Bronchial epithelial cell (primary cell): ENCODE measurements around the gene THRA. TPM values are rescaled to one million over a fixed set of nuclear protein-coding genes. Genes with fewer than 3 reads are reported as not detected.

Experiments
- DNase-seq: peaks from one replicate; pipeline ENCODE4 v3.0.0-alpha.2; 2010; ENCODE audit warnings: low read depth
- FAIRE-seq: peaks from 2 replicates; lab custom pipeline; 2011; peaks lifted over from hg19 to GRCh38; lab: Jason Lieb, UNC
- H3K27me3 ChIP-seq: 2 replicates; pipeline ENCODE4 v1.5.1; 2011; ENCODE audit warnings: low read length; ENCODE audit not compliant: control insufficient read depth, insufficient read depth
- H3K36me3 ChIP-seq: 2 replicates; pipeline ENCODE4 v1.5.1; 2011; ENCODE audit warnings: low read length; ENCODE audit not compliant: control insufficient read depth, insufficient read depth
- H3K4me3 ChIP-seq: 2 replicates; pipeline ENCODE4 v1.5.1; 2011; ENCODE audit warnings: mild to moderate bottlenecking, low read depth, low read length, control low read depth
- total RNA-seq: library from RNA; depleted of rRNA; stranded (reverse); fragments of >200 nt; gene quantifications from 2 replicates; pipeline ENCODE4 v1.2.1, GENCODE V29; 2014
- TF ChIP-seq, protein P1 (sequence below): IDR thresholded peaks from 2 replicates; pipeline ENCODE4 v1.5.1; 2011; ENCODE audit warnings: mild to moderate bottlenecking, moderate library complexity, low read length, control low read depth, inconsistent platforms; ENCODE audit not compliant: insufficient read depth, severe bottlenecking

THRA gene
- total RNA-seq, 1 donor from 2014 or later = 5.8 TPM

DNA sequence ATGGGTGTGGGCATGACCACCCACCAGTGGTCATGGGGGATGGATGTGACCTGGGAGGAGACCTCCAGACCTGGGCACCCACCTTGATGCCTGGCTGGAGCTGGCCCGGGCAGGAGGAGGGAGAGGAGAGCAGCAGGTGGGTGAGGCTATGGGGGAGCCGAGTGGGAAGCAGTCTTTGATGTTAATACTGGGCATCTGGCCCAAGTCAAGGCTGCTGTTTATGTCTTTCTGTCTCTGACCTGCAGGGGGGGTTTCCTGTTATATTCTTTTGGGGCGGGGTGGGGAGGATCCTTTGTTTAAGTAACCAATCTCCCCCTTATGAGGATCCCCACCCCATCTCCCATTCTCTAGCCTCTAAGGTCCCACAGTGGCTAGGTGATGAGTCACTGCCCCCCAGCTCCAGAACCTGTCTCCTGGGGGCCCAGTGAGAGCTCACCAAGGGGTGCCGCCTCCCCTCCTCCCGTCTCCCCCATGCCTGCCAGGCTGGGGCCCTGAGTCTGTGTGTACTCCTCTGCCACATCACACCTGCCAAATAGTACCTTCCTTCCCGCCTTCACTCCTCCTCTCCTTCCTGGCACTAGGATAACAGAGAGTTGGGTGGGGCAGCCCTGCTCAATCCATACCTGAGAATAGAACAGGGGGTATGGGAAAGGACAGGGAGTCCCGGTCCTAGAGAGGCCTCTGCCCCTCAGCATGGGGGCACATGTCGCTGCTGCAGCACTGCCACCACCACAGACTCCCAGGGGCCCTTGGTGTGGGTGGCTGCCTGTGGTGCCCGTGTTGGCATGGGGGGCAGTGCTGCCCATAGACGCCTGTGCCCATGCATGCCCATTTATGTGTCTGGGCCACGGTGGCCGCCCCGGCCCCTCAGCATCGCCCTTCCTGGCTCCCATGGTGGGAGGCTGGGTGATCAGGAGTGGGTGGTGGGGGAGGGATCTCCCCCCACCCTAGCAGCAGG lies 7.3 kb downstream of the THRA start:
- H3K4me3 ChIP-seq = no peak overlapping the region

DNA sequence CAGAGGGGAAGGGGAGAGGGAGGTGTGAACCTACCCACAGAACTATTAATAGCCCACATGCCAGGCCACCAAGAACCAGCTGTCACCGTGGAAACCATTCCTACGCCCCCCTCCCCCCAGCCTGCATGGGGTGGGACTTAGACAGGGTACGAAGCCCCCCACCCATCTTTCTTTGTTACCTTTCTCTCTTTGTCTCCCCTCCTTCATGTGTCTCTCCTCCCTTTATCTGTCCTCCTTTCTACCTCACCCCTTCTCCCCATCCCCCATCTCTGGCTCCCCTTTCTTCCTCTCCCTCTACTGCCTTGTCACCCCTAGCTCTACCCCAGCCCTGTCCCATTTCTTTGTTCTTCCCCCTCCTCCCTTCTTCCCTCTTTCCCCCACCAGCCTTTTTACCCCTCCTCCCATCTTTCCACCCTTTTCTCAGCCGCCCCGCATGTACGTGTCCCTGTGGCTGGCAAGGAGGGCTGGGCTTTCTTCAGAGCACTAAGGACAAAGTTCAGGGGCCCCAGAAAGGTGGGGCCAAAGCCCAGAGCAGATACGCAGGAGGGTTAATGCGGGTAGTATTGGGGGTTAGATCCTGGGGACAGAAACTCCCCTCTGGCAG lies 8.0 kb downstream of the THRA start:
- no peak overlapping the region for H3K4me3 ChIP-seq
- TF ChIP-seq, protein P1, sequence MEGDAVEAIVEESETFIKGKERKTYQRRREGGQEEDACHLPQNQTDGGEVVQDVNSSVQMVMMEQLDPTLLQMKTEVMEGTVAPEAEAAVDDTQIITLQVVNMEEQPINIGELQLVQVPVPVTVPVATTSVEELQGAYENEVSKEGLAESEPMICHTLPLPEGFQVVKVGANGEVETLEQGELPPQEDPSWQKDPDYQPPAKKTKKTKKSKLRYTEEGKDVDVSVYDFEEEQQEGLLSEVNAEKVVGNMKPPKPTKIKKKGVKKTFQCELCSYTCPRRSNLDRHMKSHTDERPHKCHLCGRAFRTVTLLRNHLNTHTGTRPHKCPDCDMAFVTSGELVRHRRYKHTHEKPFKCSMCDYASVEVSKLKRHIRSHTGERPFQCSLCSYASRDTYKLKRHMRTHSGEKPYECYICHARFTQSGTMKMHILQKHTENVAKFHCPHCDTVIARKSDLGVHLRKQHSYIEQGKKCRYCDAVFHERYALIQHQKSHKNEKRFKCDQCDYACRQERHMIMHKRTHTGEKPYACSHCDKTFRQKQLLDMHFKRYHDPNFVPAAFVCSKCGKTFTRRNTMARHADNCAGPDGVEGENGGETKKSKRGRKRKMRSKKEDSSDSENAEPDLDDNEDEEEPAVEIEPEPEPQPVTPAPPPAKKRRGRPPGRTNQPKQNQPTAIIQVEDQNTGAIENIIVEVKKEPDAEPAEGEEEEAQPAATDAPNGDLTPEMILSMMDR = no peak
- FAIRE-seq (no peak), DNase-seq (no peak)
- H3K36me3 ChIP-seq = no peaks in the 10 kb centered on the region
- H3K27me3 ChIP-seq = peaks cover 2% of the 10 kb centered on the region

More for the DNA sequence above, 7.3 kb downstream of the THRA start:
- TF ChIP-seq, protein P1 = peak; percentile 26
- FAIRE-seq (no peak), DNase-seq (no peak)
- H3K36me3 ChIP-seq = no peaks in the 10 kb centered on the region
- peaks cover 2% of the 10 kb centered on the region for H3K27me3 ChIP-seq

GRCh38 chr17:40071313-40072039 lies 8.7 kb downstream of the THRA start:
- peaks cover 2% of the 10 kb centered on the region for H3K27me3 ChIP-seq
- DNase-seq (no peak), FAIRE-seq (no peak)
- H3K36me3 ChIP-seq = no peaks in the 10 kb centered on the region
- no peak overlapping the region for H3K4me3 ChIP-seq
- TF ChIP-seq, protein P1 = no peak

GRCh38 chr17:40072040-40072734 lies 9.4 kb downstream of the THRA start:
- DNase-seq (no peak), FAIRE-seq (no peak)
- TF ChIP-seq, protein P1 = no peak
- Histone ChIP-seq H3K4me3 (no peak overlapping the region), H3K36me3 (no peaks in the 10 kb centered on the region), H3K27me3 (peaks cover 2% of the 10 kb centered on the region)

DNA sequence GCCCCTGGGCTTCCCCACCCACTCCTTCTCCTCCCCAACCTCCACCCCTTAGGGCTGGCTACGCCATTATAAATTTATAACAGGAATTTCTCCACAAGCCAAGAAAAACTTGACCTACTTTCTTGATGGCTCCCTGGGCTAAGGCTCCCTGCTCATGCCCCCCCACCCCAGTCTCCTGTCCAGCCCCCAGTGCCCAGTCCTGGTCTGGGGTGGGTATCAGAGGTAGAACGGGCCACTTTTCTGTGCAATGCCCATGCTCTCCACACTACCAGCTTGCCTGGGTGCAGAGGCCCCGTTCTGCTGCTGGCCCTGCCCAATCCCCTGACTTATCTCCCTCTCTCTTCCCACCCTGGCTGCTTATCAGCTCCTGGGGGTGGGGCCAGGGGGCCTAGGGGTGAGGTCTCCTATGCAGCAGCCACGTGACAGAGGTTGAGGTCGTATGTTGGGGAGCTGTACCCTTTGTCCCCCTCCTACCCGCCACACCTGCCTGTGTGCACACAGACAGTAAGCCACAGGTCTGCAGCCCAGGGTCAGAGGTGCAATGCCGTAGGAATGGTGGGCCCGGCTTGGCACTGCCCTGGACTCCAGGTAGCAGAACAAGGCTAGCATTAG lies 10.1 kb downstream of the THRA start:
- Histone ChIP-seq H3K36me3 (no peaks in the 10 kb centered on the region), H3K27me3 (peaks cover 2% of the 10 kb centered on the region), H3K4me3 (no peak overlapping the region)
- DNase-seq (no peak), FAIRE-seq (no peak)
- TF ChIP-seq, protein P1 = no peak
